GM12878 (cell line): ENCODE measurements around the gene TCF7L1. TPM values are rescaled to one million over a fixed set of nuclear protein-coding genes. Genes with fewer than 3 reads are reported as not detected.

Source experiments
- ATAC-seq: fragments of 200-7000 bp; cut with Tn5 transposase; 3 replicates; pipeline ENCODE4 v1.9.1; 2020; ENCODE audit warnings: mild to moderate bottlenecking, moderate library complexity
- BruUV-seq: library from RNA; stranded (reverse); fragments of 400-500 nt; replicated peaks from 2 replicates; lab custom pipeline; 2021; lab: Mats Ljungman, UMichigan
- CTCF ChIA-PET: fragments of 300-600 bp; sonication (Branson Sonifier 250); formaldehyde crosslinking; extraction: SDS; loops from one replicate; lab custom pipeline; 2021; ENCODE audit warnings: inconsistent platforms; lab: Yijun Ruan, JAX
- POLR2A ChIA-PET: fragments of 350-600 bp; formaldehyde crosslinking; extraction: SDS; loops from one replicate; lab custom pipeline; 2021; ENCODE audit warnings: inconsistent platforms; lab: Charles Lee
- RAD21 ChIA-PET: fragments of 300-600 bp; sonication (Branson Sonifier 250); formaldehyde crosslinking; loops from one replicate; lab custom pipeline; 2023; ENCODE audit warnings: antibody characterized with exemption; ENCODE audit not compliant: unreplicated experiment; lab: Charles Lee
- SMC1A ChIA-PET: fragments of 300-600 bp; sonication (Branson Sonifier 250); formaldehyde crosslinking; loops from one replicate; lab custom pipeline; 2023; ENCODE audit not compliant: unreplicated experiment, uncharacterized antibody; lab: Charles Lee
- DNase-seq: peaks from one replicate; pipeline ENCODE4 v3.0.0-alpha.2; 2011; ENCODE audit warnings: low read depth, low spot score
- FAIRE-seq: peaks from 3 replicates; lab custom pipeline; 2011; peaks lifted over from hg19 to GRCh38; lab: Jason Lieb, UNC
- H2AFZ ChIP-seq: 2 replicates; pipeline ENCODE4 v1.6.0; 2011; ENCODE audit warnings: low read depth, low read length, control low read depth; ENCODE audit not compliant: control insufficient read depth
- H3K27ac ChIP-seq: 2 replicates; pipeline ENCODE4 v1.5.1; 2011; ENCODE audit warnings: control low read depth; ENCODE audit not compliant: control insufficient read depth, insufficient read depth
- H3K27me3 ChIP-seq, 2 experiments: replicated peaks in 1 of 2; 2 replicates each; pipeline versions ENCODE4 v1.6.0 to v1.6.1; 2011; ENCODE audit warnings: low read length in 1 of 2; ENCODE audit not compliant: control insufficient read depth in 2 of 2, insufficient read depth in 2 of 2
- H3K36me3 ChIP-seq, 2 experiments: 2 replicates each; pipeline ENCODE4 v1.5.1; 2011; ENCODE audit warnings: low read length in 1 of 2; ENCODE audit not compliant: control insufficient read depth in 2 of 2, insufficient read depth in 2 of 2
- H3K4me1 ChIP-seq: 2 replicates; pipeline ENCODE4 v1.6.1; 2011; ENCODE audit warnings: mild to moderate bottlenecking, low read length, moderate library complexity, mixed read lengths; ENCODE audit not compliant: control insufficient read depth, insufficient read depth
- H3K4me2 ChIP-seq: 2 replicates; pipeline ENCODE4 v1.6.0; 2011; ENCODE audit warnings: control low read depth; ENCODE audit not compliant: control insufficient read depth, insufficient read depth
- H3K4me3 ChIP-seq: fragments of 200-600 bp; sonication (generic); 2 replicates; pipeline ENCODE4 v1.5.1; 2016
- H3K79me2 ChIP-seq: 2 replicates; pipeline ENCODE4 v1.6.0; 2011; ENCODE audit warnings: low read length; ENCODE audit not compliant: control insufficient read depth, insufficient read depth
- H3K9ac ChIP-seq: 2 replicates; pipeline ENCODE4 v1.8.0; 2011; ENCODE audit warnings: low read length, control low read depth, mixed read lengths; ENCODE audit not compliant: control insufficient read depth, insufficient read depth
- H3K9me3 ChIP-seq: replicated peaks from 3 replicates; pipeline ENCODE4 v1.5.1; 2011; ENCODE audit warnings: mild to moderate bottlenecking, low read length; ENCODE audit not compliant: control insufficient read depth, insufficient read depth
- H4K20me1 ChIP-seq: 2 replicates; pipeline ENCODE4 v1.6.0; 2011; ENCODE audit not compliant: control insufficient read depth, insufficient read depth
- ATF3 ChIP-seq: IDR thresholded peaks from 2 replicates; pipeline ENCODE4 v1.6.1; 2011; ENCODE audit warnings: low read depth, mild to moderate bottlenecking, low read length, moderate library complexity, borderline replicate concordance; ENCODE audit errors: extremely low read depth
- ATF7 ChIP-seq: fragments of 450-650 bp; IDR thresholded peaks from 2 replicates; pipeline ENCODE4 v1.6.1; 2016; ENCODE audit warnings: low read depth, mild to moderate bottlenecking
- CTCF ChIP-seq, 3 experiments: IDR thresholded peaks in 2 of 3; conservative IDR thresholded peaks in 1 of 3; 2 replicates each; pipeline ENCODE4 v1.5.1; 2011; ENCODE audit warnings: low read depth in 3 of 3, low read length in 3 of 3, mild to moderate bottlenecking in 3 of 3, control low read depth in 2 of 3, moderate library complexity in 2 of 3, inconsistent platforms in 1 of 3, mixed read lengths in 1 of 3; ENCODE audit not compliant: control insufficient read depth in 2 of 3, insufficient read depth in 1 of 3; ENCODE audit errors: extremely low read depth in 1 of 3
- ESRRA ChIP-seq: IDR thresholded peaks from 2 replicates; pipeline ENCODE4 v1.6.1; 2012; ENCODE audit warnings: mild to moderate bottlenecking, low read length, improper control_type of control experiment
- MEF2A ChIP-seq: IDR thresholded peaks from 2 replicates; pipeline ENCODE4 v1.6.1; 2011; ENCODE audit warnings: low read depth, mild to moderate bottlenecking, low read length, moderate library complexity; ENCODE audit not compliant: insufficient read depth
- RAD51 ChIP-seq: fragments of 450-650 bp; IDR thresholded peaks from 2 replicates; pipeline ENCODE4 v1.6.1; 2016; ENCODE audit warnings: moderate library complexity, mild to moderate bottlenecking, inconsistent platforms
- SIX5 ChIP-seq: IDR thresholded peaks from 2 replicates; pipeline ENCODE4 v1.6.1; 2011; ENCODE audit warnings: mild to moderate bottlenecking, low read depth, low read length, moderate library complexity; ENCODE audit not compliant: severe bottlenecking
- SREBF1 ChIP-seq: IDR thresholded peaks from 2 replicates; pipeline ENCODE4 v1.6.1; 2012; ENCODE audit warnings: mild to moderate bottlenecking, low read length
- ZNF24 ChIP-seq: fragments of 450-650 bp; IDR thresholded peaks from 2 replicates; pipeline ENCODE4 v1.6.1; 2017; ENCODE audit warnings: antibody characterized with exemption, mild to moderate bottlenecking
- WGBS: methylation state at CpG from one replicate; pipeline ENCODE4 v1.1.6; 2016; ENCODE audit warnings: low lambda C conversion rate; ENCODE audit not compliant: insufficient replicate concordance, insufficient coverage; ENCODE audit errors: missing lambda C conversion rate; 5-methylcytosine and 5-hydroxymethylcytosine counted together
- in situ Hi-C: fragments of 300-500 bp; cut with MboI; formaldehyde crosslinking; loops from 9 replicates; pipeline ENCODE4 v1.14.3; 2018; ENCODE audit warnings: mixed read lengths
- intact Hi-C: fragments of 100-400 bp; cut with micrococcal nuclease; formaldehyde crosslinking; loops from one replicate; pipeline ENCODE4 v1.14.2; 2022; ENCODE audit not compliant: unreplicated experiment
- polyA plus RNA-seq, 11 experiments: library from polyadenylated mRNA; depleted of rRNA in 4 of 11; unstranded in 6 of 11; stranded (reverse) in 5 of 11; fragments of >200 nt; fragmentation: Nextera tagmentation in 4 of 11; fragmentation: Illumina TruSeq in 1 of 11; extraction: Ambion mirVana in 4 of 11; extraction: Trizol in 1 of 11; gene quantifications; 1 replicate in 1 of 11; 2 replicates in 10 of 11; pipeline versions ENCODE4 v1.2.1 to v1.2.3, GENCODE V29; 2011 to 2016; ENCODE audit warnings: inconsistent platforms in 2 of 11, missing spikeins in 2 of 11, low read depth in 1 of 11
- total RNA-seq, 4 experiments: library from RNA; depleted of rRNA in 3 of 4; stranded (reverse); fragments of >200 nt in 3 of 4; fragmentation: Illumina TruSeq in 1 of 4; extraction: Trizol in 1 of 4; gene quantifications; 2 replicates each; pipeline versions ENCODE4 v1.2.1 to v1.2.3, GENCODE V29; 2013 to 2021
- TF ChIP-seq, protein P1 (sequence below): fragments of 450-650 bp; IDR thresholded peaks from 2 replicates; pipeline ENCODE4 v1.6.1; 2017; ENCODE audit warnings: mild to moderate bottlenecking, moderate library complexity
- TF ChIP-seq, protein P2 (sequence below): fragments of 450-650 bp; IDR thresholded peaks from 2 replicates; pipeline ENCODE4 v1.6.1; 2017; ENCODE audit warnings: antibody characterized with exemption, mild to moderate bottlenecking, moderate library complexity
- TF ChIP-seq, protein P3 (sequence below): fragments of 450-650 bp; IDR thresholded peaks from 2 replicates; pipeline ENCODE4 v1.6.1; 2017; ENCODE audit warnings: mild to moderate bottlenecking, low read depth, inconsistent platforms; ENCODE audit not compliant: poor library complexity, severe bottlenecking

TCF7L1 gene
- total and polyA plus RNA-seq, 10 of the 15 experiments (the other 5 are each of a cell fraction or from before 2014, with no cell fraction given), result 0.03 to 0.11 (median 0.10) TPM; not detected in 7

DNA sequence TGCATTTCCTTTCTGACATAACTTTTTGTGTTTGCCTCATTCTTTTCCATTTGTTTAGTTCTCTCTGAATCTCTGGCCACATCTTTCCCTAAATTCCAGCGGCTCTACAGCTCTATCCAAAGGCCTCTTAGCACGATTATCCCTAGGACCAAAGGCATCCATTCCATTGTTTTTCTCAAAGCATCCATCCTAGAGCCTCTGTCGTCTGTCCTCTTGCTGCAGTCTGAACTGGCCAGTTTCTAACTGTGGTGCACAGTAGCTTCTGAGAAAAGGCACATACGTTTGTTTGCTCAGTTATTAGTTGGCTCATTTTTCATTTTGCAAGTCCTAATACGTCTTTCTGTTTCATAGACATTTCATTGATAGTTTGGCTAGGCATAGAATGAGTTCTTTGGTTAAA lies 45.7 kb upstream of the TCF7L1 start:
- no peaks in the 10 kb centered on the region for H4K20me1 ChIP-seq
- H3K36me3 ChIP-seq, result no peaks in the 10 kb centered on the region
- BruUV-seq, result no TSS peak
- in situ Hi-C loops, result no loop called here
- DNase-seq (no peak), FAIRE-seq (no peak), ATAC-seq (no peak)
- no peak overlapping the region for H2AFZ ChIP-seq
- peaks cover 2 to 5% of the 10 kb centered on the region in 2 experiments for H3K27me3 ChIP-seq
- ChIA-PET CTCF (interaction anchor here (1.2 kb wide), 1 partner anchor 70 kb away, joined by 3 read pairs; no protein-coding TSS in a partner anchor), POLR2A (no interaction called here), SMC1A (no interaction called here), RAD21 (no interaction called here)
- no peak overlapping the region for H3K9ac ChIP-seq
- intact Hi-C loops, result no loop called here
- H3K27ac ChIP-seq, result no peak overlapping the region
- no peak overlapping the region for H3K4me3 ChIP-seq
- WGBS, result 6% methylated on average over 5 of the region's 5 CpGs
- H3K4me1 ChIP-seq, result no peaks in the 10 kb centered on the region
- no peaks in the 10 kb centered on the region for H3K79me2 ChIP-seq
- no peak overlapping the region for H3K4me2 ChIP-seq
- no peaks in the 10 kb centered on the region for H3K9me3 ChIP-seq
- TF ChIP-seq SREBF1, result no peak
- TF ChIP-seq MEF2A, result no peak
- TF ChIP-seq ATF3, result no peak
- TF ChIP-seq ATF7, result no peak
- TF ChIP-seq, protein P1, sequence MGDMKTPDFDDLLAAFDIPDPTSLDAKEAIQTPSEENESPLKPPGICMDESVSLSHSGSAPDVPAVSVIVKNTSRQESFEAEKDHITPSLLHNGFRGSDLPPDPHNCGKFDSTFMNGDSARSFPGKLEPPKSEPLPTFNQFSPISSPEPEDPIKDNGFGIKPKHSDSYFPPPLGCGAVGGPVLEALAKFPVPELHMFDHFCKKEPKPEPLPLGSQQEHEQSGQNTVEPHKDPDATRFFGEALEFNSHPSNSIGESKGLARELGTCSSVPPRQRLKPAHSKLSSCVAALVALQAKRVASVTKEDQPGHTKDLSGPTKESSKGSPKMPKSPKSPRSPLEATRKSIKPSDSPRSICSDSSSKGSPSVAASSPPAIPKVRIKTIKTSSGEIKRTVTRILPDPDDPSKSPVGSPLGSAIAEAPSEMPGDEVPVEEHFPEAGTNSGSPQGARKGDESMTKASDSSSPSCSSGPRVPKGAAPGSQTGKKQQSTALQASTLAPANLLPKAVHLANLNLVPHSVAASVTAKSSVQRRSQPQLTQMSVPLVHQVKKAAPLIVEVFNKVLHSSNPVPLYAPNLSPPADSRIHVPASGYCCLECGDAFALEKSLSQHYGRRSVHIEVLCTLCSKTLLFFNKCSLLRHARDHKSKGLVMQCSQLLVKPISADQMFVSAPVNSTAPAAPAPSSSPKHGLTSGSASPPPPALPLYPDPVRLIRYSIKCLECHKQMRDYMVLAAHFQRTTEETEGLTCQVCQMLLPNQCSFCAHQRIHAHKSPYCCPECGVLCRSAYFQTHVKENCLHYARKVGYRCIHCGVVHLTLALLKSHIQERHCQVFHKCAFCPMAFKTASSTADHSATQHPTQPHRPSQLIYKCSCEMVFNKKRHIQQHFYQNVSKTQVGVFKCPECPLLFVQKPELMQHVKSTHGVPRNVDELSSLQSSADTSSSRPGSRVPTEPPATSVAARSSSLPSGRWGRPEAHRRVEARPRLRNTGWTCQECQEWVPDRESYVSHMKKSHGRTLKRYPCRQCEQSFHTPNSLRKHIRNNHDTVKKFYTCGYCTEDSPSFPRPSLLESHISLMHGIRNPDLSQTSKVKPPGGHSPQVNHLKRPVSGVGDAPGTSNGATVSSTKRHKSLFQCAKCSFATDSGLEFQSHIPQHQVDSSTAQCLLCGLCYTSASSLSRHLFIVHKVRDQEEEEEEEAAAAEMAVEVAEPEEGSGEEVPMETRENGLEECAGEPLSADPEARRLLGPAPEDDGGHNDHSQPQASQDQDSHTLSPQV, result no peak
- TF ChIP-seq CTCF (IDR thresholded peaks at IDR 0.05 in 2 of 3, conservative IDR thresholded peaks at IDR 0.05 in 1 of 3; ENCODE audit: control insufficient read depth in 2 of 3, extremely low read depth in 1 of 3, insufficient read depth in 1 of 3, low read depth in 3 of 3, low read length in 3 of 3), result no peak
- TF ChIP-seq ZNF24, result no peak
- TF ChIP-seq, protein P2, sequence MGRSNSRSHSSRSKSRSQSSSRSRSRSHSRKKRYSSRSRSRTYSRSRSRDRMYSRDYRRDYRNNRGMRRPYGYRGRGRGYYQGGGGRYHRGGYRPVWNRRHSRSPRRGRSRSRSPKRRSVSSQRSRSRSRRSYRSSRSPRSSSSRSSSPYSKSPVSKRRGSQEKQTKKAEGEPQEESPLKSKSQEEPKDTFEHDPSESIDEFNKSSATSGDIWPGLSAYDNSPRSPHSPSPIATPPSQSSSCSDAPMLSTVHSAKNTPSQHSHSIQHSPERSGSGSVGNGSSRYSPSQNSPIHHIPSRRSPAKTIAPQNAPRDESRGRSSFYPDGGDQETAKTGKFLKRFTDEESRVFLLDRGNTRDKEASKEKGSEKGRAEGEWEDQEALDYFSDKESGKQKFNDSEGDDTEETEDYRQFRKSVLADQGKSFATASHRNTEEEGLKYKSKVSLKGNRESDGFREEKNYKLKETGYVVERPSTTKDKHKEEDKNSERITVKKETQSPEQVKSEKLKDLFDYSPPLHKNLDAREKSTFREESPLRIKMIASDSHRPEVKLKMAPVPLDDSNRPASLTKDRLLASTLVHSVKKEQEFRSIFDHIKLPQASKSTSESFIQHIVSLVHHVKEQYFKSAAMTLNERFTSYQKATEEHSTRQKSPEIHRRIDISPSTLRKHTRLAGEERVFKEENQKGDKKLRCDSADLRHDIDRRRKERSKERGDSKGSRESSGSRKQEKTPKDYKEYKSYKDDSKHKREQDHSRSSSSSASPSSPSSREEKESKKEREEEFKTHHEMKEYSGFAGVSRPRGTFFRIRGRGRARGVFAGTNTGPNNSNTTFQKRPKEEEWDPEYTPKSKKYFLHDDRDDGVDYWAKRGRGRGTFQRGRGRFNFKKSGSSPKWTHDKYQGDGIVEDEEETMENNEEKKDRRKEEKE, result no peak
- TF ChIP-seq RAD51, result no peak
- TF ChIP-seq, protein P3, sequence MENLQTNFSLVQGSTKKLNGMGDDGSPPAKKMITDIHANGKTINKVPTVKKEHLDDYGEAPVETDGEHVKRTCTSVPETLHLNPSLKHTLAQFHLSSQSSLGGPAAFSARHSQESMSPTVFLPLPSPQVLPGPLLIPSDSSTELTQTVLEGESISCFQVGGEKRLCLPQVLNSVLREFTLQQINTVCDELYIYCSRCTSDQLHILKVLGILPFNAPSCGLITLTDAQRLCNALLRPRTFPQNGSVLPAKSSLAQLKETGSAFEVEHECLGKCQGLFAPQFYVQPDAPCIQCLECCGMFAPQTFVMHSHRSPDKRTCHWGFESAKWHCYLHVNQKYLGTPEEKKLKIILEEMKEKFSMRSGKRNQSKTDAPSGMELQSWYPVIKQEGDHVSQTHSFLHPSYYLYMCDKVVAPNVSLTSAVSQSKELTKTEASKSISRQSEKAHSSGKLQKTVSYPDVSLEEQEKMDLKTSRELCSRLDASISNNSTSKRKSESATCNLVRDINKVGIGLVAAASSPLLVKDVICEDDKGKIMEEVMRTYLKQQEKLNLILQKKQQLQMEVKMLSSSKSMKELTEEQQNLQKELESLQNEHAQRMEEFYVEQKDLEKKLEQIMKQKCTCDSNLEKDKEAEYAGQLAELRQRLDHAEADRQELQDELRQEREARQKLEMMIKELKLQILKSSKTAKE, result no peak
- TF ChIP-seq SIX5, result no peak
- TF ChIP-seq ESRRA, result no peak
